SJSA1 (cell line): ENCODE measurements around the gene CMSS1. TPM values are rescaled to one million over a fixed set of nuclear protein-coding genes. Genes with fewer than 3 reads are reported as not detected.

Experiments
- DNase-seq, 2 experiments: peaks; one replicate each; pipeline ENCODE4 v3.0.0-alpha.2; 2015 to 2020; ENCODE audit warnings: low spot score in 2 of 2, low read depth in 1 of 2
- H3K27ac ChIP-seq: fragments of 250-450 bp; sonication (Bioruptor Pico); 2 replicates; pipeline ENCODE4 v1.5.1; 2020; ENCODE audit warnings: mild to moderate bottlenecking, moderate library complexity
- H3K27me3 ChIP-seq: fragments of 250-450 bp; sonication (Bioruptor Pico); replicated peaks from 2 replicates; pipeline ENCODE4 v1.5.1; 2020; ENCODE audit warnings: mild to moderate bottlenecking, moderate library complexity
- H3K36me3 ChIP-seq: fragments of 250-450 bp; sonication (Bioruptor Pico); 2 replicates; pipeline ENCODE4 v1.5.1; 2020; ENCODE audit warnings: mild to moderate bottlenecking
- H3K4me1 ChIP-seq: fragments of 250-450 bp; sonication (Bioruptor Pico); replicated peaks from 2 replicates; pipeline ENCODE4 v1.6.1; 2021; ENCODE audit warnings: mild to moderate bottlenecking
- H3K4me3 ChIP-seq: fragments of 250-450 bp; sonication (Bioruptor Pico); 2 replicates; pipeline ENCODE4 v1.5.1; 2020; ENCODE audit warnings: mild to moderate bottlenecking
- H3K9me3 ChIP-seq: fragments of 250-450 bp; sonication (Bioruptor Pico); replicated peaks from 2 replicates; pipeline ENCODE4 v1.5.1; 2020; ENCODE audit warnings: mild to moderate bottlenecking
- total RNA-seq: library from RNA; depleted of rRNA; stranded (reverse); fragments of >200 nt; shearing (Covaris generic); gene quantifications from 2 replicates; pipeline ENCODE4 v1.2.3, GENCODE V29; 2014; rRNA removed

Gene CMSS1
- total RNA-seq = 26.7 and 29.5 TPM in 2 replicates

DNA sequence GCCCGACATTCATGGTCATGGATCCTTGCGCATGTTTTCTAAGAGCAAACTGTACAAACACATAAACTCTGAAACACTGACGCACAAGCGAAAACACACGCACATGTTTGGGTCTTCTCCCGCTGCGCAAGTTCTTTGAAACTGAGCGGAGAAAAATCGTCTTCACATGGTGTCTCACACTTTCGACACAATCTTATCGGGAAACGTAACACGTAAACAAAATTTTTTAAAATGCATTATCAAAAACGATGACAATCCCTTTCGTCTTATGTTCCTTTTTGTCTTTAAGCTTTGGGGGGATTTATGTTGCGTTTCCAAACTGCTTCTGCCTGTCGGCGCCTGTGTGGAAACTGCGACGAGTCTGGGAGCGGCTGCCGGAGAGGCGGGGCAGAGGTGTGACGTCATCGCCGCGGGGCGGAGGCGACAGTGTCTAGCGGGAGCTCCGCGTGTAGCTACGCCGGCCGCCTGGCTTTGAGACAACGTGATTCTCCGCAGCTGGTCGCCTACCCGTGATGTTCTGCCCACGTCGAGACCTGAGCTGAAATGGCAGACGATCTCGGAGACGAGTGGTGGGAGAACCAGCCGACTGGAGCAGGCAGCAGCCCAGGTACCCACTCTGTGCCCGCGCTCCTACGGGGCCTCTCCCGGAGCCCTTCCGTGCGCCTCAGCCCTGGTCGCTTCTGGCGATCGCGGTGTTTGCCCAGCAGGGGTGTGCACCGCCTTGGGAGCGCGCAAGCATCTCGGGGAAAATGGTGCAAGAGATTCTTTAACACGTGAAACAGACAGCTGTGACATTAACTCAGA, at the start of gene CMSS1:
Gene CMSS1 (plus strand): TSS at position 426 of the 804 bp plus-strand sequence.
- Histone ChIP-seq H3K27me3 (no peaks in the 10 kb centered on the region), H3K4me3 (peak within 1 kb of the TSS; percentile 58), H3K27ac (peak within 1 kb of the TSS; percentile 82), H3K9me3 (0 out of 2 replicates have a peak, but pooled peaks cover 4% of the 10 kb centered on the region), H3K4me1 (peaks cover 14% of the 10 kb centered on the region), H3K36me3 (peaks cover 3% of the 10 kb centered on the region; the same call in 1 of the 2 replicates)
- peak; percentile 93 to 97 for DNase-seq

DNA sequence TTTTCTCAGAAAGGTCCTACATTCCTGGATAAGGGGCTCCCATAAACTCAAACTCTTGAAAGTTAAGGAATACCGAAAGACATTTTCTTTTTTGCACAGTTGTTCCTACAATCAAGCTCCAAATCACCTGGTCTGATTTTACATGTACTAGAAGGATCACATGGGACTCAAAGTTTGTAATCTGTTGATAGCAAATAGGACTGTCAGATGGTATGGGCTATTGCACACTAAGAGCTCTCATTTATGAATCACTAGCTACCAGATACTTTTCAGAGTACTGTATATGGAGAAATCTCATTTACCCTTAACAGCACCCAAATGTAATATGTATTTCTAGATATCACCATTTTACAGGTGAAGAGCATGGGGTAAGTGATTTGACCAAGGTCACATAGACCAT, 49.5 kb upstream of the CMSS1 start:
- Histone ChIP-seq H3K4me1 (no peaks in the 10 kb centered on the region), H3K36me3 (no peaks in the 10 kb centered on the region), H3K27ac (no peak overlapping the region), H3K27me3 (no peaks in the 10 kb centered on the region), H3K4me3 (no peak overlapping the region), H3K9me3 (no peaks in the 10 kb centered on the region)
- no peak for DNase-seq

DNA sequence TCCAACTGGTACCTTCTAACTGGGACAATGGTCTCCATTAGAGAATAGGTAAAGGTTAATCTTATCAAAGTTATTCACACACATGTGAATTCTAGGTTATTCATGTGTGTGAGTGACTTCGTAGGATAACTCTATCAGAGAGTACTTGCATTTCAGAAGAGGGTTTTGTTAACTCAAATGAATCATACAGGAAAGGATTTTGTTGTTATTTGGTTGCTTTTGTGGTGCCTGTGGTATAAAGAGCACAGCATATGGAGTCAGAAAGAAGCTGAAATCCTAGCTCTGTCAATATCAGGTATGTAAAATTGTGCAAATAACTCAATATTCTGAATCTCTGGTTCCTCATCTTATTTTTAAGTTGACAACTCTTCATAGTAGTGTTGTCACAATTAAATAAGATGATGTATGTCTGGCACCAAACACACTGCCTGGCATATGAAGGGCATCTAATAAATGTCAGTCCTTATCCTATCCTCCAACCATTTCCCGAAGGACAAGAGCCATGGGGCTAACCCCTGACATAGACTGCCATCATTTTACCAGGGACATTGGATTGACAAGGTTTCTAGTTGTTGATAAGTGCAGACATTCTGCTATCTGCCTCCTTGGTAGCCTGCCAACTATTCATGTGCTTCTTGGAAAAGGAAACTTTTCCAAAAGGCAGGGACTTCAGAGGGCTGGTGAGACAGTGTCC, 48.7 kb upstream of the CMSS1 start:
- H3K4me1 ChIP-seq = no peaks in the 10 kb centered on the region
- H3K27ac ChIP-seq = no peak overlapping the region
- no peaks in the 10 kb centered on the region for H3K9me3 ChIP-seq
- no peak overlapping the region for H3K4me3 ChIP-seq
- H3K36me3 ChIP-seq = no peaks in the 10 kb centered on the region
- no peaks in the 10 kb centered on the region for H3K27me3 ChIP-seq
- DNase-seq = no peak

DNA sequence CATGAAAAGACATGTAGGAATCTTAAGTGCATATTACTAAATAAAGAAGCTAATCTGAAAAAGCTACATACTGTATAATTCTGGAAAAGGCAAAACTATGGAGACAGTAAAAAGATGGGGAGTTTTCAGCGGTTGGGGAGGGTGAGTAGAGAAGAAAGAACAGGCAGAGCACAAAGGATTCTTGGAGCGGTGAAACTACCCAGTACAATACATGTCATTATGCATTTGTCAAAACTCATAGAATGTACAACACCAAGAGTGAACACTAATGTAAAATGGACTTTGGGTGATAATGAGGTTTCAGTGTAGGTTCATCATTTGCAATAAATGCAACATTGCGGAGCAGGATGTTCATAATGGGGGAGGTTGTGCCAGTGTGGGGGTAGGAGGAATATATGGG, 45.5 kb upstream of the CMSS1 start:
- no peak overlapping the region for H3K27ac ChIP-seq
- no peak overlapping the region for H3K4me3 ChIP-seq
- H3K36me3 ChIP-seq = no peaks in the 10 kb centered on the region
- no peaks in the 10 kb centered on the region for H3K9me3 ChIP-seq
- H3K4me1 ChIP-seq = peaks cover 11% of the 10 kb centered on the region
- no peak for DNase-seq
- no peaks in the 10 kb centered on the region for H3K27me3 ChIP-seq

DNA sequence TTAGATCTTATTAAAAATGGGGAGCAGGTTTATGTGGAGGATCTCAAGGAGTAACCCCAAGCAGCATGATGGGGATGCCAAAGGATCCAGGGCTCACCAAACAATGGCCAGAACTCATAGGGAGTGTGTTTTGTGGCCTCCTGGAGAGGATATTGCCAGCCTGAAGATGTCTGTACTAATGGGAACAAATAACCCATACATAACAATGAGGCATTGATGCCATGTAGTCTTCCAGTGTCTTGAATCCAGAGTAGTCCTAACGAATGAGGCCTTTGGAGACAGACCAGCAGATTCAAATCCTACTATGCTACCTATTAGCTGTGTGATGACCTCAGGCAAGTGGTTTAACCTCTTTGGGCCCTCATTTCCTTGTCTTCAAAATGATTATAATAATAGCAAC, 45.0 kb upstream of the CMSS1 start:
- Histone ChIP-seq H3K36me3 (no peaks in the 10 kb centered on the region), H3K27me3 (no peaks in the 10 kb centered on the region), H3K4me3 (no peak overlapping the region), H3K27ac (no peak overlapping the region), H3K4me1 (peaks cover 13% of the 10 kb centered on the region), H3K9me3 (no peaks in the 10 kb centered on the region)
- no peak for DNase-seq

DNA sequence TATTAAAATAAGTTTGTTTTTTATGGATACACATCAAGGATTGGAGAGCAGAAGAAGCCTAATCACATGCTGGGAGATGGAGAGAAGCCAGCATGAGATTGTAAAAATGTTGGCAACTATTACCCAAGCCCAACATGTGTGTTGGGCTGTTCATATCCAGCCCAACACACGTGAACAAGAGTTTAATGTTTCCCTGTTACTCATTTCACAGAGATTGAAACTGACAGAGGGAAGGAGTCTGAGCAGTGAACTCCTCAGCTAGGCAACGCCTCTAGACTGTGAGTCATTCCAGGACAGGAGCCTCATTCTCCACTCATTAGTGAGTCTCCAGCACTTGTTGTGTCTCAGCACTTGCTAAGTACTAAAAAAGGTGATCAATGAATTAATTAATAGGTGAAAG, 43.2 kb upstream of the CMSS1 start:
- H3K27me3 ChIP-seq = no peaks in the 10 kb centered on the region
- DNase-seq = no peak
- peaks cover 13% of the 10 kb centered on the region for H3K4me1 ChIP-seq
- H3K4me3 ChIP-seq = no peak overlapping the region
- no peaks in the 10 kb centered on the region for H3K9me3 ChIP-seq
- no peaks in the 10 kb centered on the region for H3K36me3 ChIP-seq
- H3K27ac ChIP-seq = no peak overlapping the region

DNA sequence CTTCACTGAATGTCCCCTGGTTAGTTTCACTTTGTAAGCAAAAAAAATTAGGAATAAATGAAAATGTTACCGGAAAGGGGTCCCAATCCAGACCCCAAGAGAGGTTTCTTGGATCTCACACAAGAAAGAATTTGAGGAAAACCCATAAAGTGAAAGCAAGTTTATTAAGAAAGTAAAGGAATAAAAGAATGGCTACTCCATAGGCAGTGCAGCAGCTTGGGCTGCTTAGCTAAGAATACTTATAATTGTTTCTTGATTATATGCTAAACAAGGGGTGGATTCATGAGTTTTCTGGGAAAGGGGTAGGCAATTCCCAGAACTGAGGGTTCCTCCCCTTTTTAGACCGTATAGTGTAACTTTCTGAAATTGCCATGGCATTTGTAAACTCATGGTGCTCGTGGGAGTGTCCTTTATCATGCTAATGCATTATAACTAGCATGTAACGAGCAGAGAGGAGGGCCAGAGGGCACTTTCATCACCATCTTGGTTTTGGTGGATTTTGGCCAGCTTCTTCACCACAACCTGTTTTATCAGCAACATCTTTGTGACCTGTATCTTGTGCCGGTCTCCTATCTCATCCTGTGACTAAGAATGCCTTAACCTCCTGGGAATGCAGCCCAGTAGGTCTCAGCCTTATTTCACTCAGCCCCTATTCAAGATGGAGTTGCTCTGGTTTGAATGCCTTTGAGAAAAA, 41.0 kb upstream of the CMSS1 start:
- Histone ChIP-seq H3K4me1 (peaks cover 28% of the 10 kb centered on the region), H3K36me3 (no peaks in the 10 kb centered on the region), H3K27me3 (no peaks in the 10 kb centered on the region), H3K4me3 (no peak overlapping the region), H3K27ac (peak overlapping the region; percentile 6; the same call in 1 of the 2 replicates), H3K9me3 (no peaks in the 10 kb centered on the region)
- no peak for DNase-seq

DNA sequence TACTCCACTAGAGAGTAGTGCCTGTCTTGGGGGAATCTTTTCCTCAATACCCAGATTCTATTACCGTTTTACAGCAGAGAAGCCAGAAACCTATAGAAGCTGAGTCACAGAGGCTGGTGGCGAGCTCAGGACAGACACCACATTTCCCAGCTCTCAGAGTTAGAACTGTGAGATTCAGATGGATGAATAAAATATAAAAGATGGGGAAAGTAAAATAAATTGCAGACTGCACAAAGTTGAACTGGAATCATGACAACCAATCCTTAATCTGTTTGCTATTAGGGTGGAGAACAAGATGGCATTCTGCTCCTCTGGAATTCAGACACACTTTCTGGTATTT, 40.5 kb upstream of the CMSS1 start:
- H3K4me1 ChIP-seq = peaks cover 33% of the 10 kb centered on the region
- no peak overlapping the region for H3K4me3 ChIP-seq
- no peak for DNase-seq
- no peaks in the 10 kb centered on the region for H3K36me3 ChIP-seq
- H3K27me3 ChIP-seq = no peaks in the 10 kb centered on the region
- no peaks in the 10 kb centered on the region for H3K9me3 ChIP-seq
- no peak overlapping the region; the same call in 1 of the 2 replicates for H3K27ac ChIP-seq

DNA sequence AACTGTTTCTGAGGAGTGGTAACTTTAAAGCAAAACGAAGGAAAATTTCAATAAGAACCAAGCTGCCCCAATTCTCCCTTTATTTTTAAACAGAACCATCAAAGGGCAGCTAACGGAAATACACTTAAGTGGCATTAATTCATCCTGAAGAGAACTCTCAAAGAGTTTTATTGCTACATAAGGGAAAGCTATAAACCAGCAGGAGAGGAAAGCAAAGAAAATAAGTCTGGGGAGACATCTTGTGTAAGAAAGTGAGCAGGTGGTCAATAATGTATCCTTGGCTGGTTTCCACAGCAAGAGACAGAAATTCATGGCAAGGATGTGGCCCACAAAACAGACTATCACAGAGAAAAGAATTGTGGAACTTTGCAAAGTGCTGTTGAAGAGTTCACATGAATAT, 40.0 kb upstream of the CMSS1 start:
- H3K4me1 ChIP-seq = peaks cover 37% of the 10 kb centered on the region
- H3K4me3 ChIP-seq = no peak overlapping the region
- DNase-seq = no peak
- H3K27ac ChIP-seq = no peak overlapping the region
- no peaks in the 10 kb centered on the region for H3K9me3 ChIP-seq
- H3K36me3 ChIP-seq = no peaks in the 10 kb centered on the region
- no peaks in the 10 kb centered on the region for H3K27me3 ChIP-seq

DNA sequence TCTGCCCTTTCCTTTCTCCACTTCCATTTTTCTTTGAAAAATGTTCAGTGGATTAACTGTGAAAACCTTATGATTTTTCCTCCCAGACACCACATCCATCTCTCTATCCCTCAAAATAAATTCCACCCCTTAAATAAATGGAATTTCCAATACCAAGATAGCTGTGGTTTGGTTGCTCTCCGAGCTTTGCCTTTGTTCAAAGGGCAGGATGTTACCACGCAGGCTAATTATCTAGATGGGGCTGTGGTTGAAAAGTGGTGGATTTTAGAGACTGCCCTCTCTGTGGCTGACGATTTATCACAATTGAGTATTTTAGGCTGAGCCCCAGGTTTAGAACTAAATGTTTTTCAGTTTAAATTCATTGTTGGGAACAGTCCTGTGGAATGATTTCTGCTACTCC, 36.9 kb upstream of the CMSS1 start:
- peak overlapping the region; percentile 25; the same call in 1 of the 2 replicates for H3K27ac ChIP-seq
- peak in 1 of 2 experiments; percentile 33 for DNase-seq

DNA sequence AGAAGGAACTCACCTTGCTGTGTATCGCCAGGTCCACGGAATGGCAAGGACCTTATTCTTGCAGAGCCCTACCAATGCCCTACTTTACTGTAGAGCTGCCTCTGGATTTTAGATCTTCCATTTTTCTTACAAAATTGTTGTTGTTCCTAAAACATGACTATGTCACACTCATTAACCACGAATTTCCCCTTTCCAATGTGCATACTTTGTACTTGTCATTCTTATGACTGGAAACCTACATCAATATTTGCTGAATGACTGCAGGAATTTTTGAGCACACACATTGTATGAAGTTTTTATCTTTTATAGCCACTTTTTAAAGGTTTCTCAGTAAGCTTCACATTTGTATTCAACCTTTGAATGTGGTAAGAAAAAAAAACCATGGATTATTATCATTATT, 35.9 kb upstream of the CMSS1 start:
- Histone ChIP-seq H3K4me1 (peaks cover 39% of the 10 kb centered on the region), H3K36me3 (no peaks in the 10 kb centered on the region), H3K9me3 (no peaks in the 10 kb centered on the region), H3K4me3 (no peak overlapping the region), H3K27me3 (no peaks in the 10 kb centered on the region), H3K27ac (peak overlapping the region; percentile 7; the same call in 1 of the 2 replicates)
- DNase-seq = no peak

More for the DNA sequence above, 36.9 kb upstream of the CMSS1 start:
- Histone ChIP-seq H3K27me3 (no peaks in the 10 kb centered on the region), H3K4me3 (no peak overlapping the region), H3K4me1 (peaks cover 46% of the 10 kb centered on the region), H3K9me3 (no peaks in the 10 kb centered on the region), H3K36me3 (no peaks in the 10 kb centered on the region)

DNA sequence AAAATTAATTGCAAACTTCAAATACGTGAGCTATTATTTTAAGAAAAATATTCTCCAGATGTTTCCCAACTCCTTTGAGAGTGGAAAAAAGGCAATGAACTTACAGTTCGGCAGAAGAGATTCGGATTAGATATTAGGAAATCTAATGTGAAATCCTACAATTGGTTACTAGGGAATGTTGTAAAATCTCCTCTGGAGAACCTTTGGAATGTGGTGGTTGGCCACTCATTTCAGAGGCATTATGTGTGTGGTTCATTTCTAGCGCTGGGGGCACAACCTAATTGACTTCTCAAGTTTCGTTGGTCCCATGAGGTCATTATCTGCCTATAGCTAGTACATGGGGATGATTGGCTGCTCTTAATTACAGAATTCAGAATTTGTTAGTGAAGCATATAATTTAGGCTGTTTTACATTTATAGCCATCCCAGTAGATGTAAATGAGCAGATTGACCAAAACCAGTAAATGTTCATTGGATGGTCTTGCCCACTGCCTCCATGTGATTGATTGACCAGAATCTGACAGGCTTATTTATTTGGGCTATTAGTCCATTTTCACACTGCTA, 34.6 kb upstream of the CMSS1 start:
- Histone ChIP-seq H3K27ac (peak overlapping the region; percentile 42), H3K4me1 (peaks cover 33% of the 10 kb centered on the region)

DNA sequence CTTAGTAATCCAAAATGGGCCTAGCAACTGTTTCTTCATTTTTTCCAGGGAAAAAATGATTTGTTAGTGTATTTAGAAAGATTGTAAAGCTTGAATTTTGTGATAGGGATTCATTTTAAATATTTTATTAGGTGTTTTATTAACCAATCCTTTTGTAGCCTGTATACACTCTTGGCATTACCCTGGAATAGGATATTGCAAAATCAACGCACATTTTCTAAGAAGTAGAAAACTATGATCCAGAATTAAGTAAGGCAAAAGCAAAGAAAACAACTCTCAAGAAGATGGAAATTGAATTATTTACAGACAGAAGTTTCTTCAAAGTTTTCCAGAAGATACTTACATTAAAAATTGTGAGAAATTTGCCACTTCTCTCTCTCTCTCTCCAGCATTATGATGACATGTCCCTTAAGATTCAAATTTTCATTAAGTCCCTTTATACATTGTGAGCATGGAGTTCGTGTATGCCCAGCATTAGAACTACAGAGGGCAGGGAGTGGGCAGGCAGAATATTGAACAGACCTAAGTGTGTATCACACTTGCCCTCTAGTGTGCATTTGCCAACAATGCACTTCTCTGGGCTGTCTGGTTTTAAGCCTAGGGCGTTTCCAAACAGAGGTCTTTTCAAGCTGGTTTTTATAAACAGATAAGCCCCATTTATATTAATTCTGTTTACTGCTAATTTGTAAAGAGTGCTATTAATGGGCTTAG, 28.5 kb upstream of the CMSS1 start:
- no peaks in the 10 kb centered on the region for H3K4me1 ChIP-seq
- no peak overlapping the region for H3K4me3 ChIP-seq
- H3K9me3 ChIP-seq = no peaks in the 10 kb centered on the region
- H3K27me3 ChIP-seq = no peaks in the 10 kb centered on the region
- no peaks in the 10 kb centered on the region for H3K36me3 ChIP-seq
- H3K27ac ChIP-seq = no peak overlapping the region
- peak in 1 of 2 experiments; percentile 38 for DNase-seq

More for the DNA sequence above, 34.6 kb upstream of the CMSS1 start:
- Histone ChIP-seq H3K36me3 (no peaks in the 10 kb centered on the region), H3K4me3 (no peak overlapping the region), H3K9me3 (no peaks in the 10 kb centered on the region), H3K27me3 (no peaks in the 10 kb centered on the region)
- DNase-seq = peak; percentile 52 to 55
